Measurements from ENCODE around the gene NAALADL2.

- TF ChIP-seq GLI4 (CRISPR knock-in tag; IDR thresholded peaks at IDR 0.05; ENCODE audit: borderline replicate concordance) (no peak), TBP (CRISPR knock-in tag; IDR thresholded peaks at IDR 0.05) (no peak), ZNF788 (CRISPR knock-in tag; IDR thresholded peaks at IDR 0.05; ENCODE audit: borderline replicate concordance) (no peak), TAF15 (IDR thresholded peaks at IDR 0.05; ENCODE audit: low read depth, low read length, poor library complexity, severe bottlenecking) (no peak), HNRNPK (IDR thresholded peaks at IDR 0.05; ENCODE audit: low read depth, low read length, poor library complexity, severe bottlenecking) (no peak)
Measured at GRCh38 chr3:175489406-175489805, 630.3 kb downstream of the NAALADL2 start.
